HEK293T (cell line): Measurements from ENCODE around the gene DFFA.
"Not testable (repeated sequence)": the region's sequence is repeated elsewhere in the genome, so short reads cannot be mapped to it uniquely, and the experiment has no call there.

Source experiments
- CTCF ChIA-PET: fragments of 350-600 bp; formaldehyde crosslinking; extraction: SDS; loops from one replicate; lab custom pipeline; 2021; ENCODE audit warnings: antibody characterized with exemption, inconsistent platforms; lab: Yijun Ruan, JAX
- POLR2A ChIA-PET: fragments of 350-600 bp; formaldehyde crosslinking; extraction: SDS; loops from one replicate; lab custom pipeline; 2020; ENCODE audit warnings: antibody characterized with exemption, inconsistent platforms; lab: Yijun Ruan, JAX
- DNase-seq: peaks from one replicate; pipeline ENCODE4 v3.0.0; 2012; ENCODE audit warnings: mixed read lengths; ENCODE audit errors: extremely low spot score
- ARNT ChIP-seq: fragments of 450-650 bp; IDR thresholded peaks from 2 replicates; pipeline ENCODE4 v1.6.1; 2017; ENCODE audit warnings: mild to moderate bottlenecking
- BHLHE40 ChIP-seq: fragments of 450-650 bp; IDR thresholded peaks from 2 replicates; pipeline ENCODE4 v1.6.1; 2016; ENCODE audit warnings: mild to moderate bottlenecking, moderate library complexity, borderline replicate concordance
- CTBP1 ChIP-seq: fragments of 450-650 bp; IDR thresholded peaks from 2 replicates; pipeline ENCODE4 v1.6.1; 2016; ENCODE audit warnings: borderline replicate concordance
- ELF4 ChIP-seq: fragments of 450-650 bp; IDR thresholded peaks from 2 replicates; pipeline ENCODE4 v1.6.1; 2017; ENCODE audit warnings: antibody characterized with exemption
- FOXA1 ChIP-seq: fragments of 450-650 bp; IDR thresholded peaks from 2 replicates; pipeline ENCODE4 v1.6.1; 2016; ENCODE audit warnings: mild to moderate bottlenecking
- FOXK2 ChIP-seq: fragments of 450-650 bp; IDR thresholded peaks from 2 replicates; pipeline ENCODE4 v1.6.1; 2016; ENCODE audit warnings: mild to moderate bottlenecking
- FOXM1 ChIP-seq: fragments of 450-650 bp; IDR thresholded peaks from 2 replicates; pipeline ENCODE4 v1.6.1; 2017; ENCODE audit warnings: mild to moderate bottlenecking, borderline replicate concordance
- L3MBTL2 ChIP-seq: fragments of 450-650 bp; conservative IDR thresholded peaks from 2 replicates; pipeline ENCODE4 v1.6.1; 2016; ENCODE audit warnings: mild to moderate bottlenecking
- LEF1 ChIP-seq: fragments of 450-650 bp; IDR thresholded peaks from 2 replicates; pipeline ENCODE4 v1.6.1; 2017; ENCODE audit warnings: mild to moderate bottlenecking, borderline replicate concordance
- NFRKB ChIP-seq: fragments of 450-650 bp; IDR thresholded peaks from 2 replicates; pipeline ENCODE4 v1.6.1; 2016; ENCODE audit warnings: mild to moderate bottlenecking, moderate library complexity
- SP1 ChIP-seq: fragments of 450-650 bp; IDR thresholded peaks from 2 replicates; pipeline ENCODE4 v1.6.1; 2017
- SUZ12 ChIP-seq: fragments of 450-650 bp; IDR thresholded peaks from 2 replicates; pipeline ENCODE4 v1.6.1; 2016; ENCODE audit warnings: mild to moderate bottlenecking
- ZNF384 ChIP-seq: fragments of 450-650 bp; IDR thresholded peaks from 2 replicates; pipeline ENCODE4 v1.6.1; 2016
- TF ChIP-seq, protein P1 (sequence below): fragments of 450-650 bp; IDR thresholded peaks from 2 replicates; pipeline ENCODE4 v1.6.1; 2016

Gene DFFA

DNA sequence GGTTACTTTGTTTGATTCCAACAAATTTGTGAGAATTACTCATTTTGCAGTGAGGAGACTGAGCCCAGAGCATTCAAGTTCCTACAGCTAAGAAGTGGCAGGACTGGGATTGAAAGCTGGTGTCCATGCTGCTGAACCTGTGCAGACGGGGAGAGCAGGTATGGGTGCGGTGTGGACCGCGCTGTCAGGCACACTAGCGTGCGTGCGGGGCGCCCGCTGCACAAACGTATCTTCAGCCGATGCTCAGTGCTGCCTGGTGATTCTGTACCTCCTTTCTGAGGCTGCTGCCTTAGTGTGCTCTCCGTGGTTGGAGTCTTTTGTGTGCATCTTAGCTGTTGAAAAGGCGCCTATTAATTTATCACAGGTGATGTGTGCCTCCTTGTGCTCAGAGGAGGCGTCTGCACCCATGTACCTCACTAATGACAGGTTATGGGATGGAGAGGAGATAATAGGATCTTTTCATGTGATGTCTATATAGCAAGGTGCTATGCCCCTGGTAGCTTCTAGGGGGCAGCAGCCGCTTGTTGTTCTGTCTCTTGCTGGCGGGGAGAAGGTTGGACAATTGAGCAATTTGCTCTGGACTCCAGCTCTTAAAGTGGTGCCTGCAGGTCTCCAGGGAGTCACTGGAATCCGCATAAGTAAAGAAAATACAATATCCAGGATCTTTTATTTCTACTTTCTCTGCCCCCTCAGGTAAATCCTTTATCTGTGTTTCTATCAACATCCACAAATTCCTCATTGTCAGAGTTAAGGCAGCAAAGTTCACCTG lies 35.0 kb upstream of the DFFA start:
- TF ChIP-seq FOXM1 (no peak), FOXK2 (peak; percentile 65; the same call in 1 of the 2 replicates), ELF4 (no peak), LEF1 (0 out of 2 replicates have a peak, but pooled peaks have one; percentile 30)
- POLR2A ChIA-PET: interaction anchor here (1.3 kb wide), 1 partner anchor 35 kb away, joined by 3 read pairs; the partner anchor contains the start of gene DFFA
- DNase-seq: peak; percentile 76
- CTCF ChIA-PET: interaction anchor here (0.5 to 3.0 kb wide), 15 partner anchors 9 to 530 kb away, joined by 3 to 19 read pairs (median 4); partner anchors contain the start of gene CENPS

DNA sequence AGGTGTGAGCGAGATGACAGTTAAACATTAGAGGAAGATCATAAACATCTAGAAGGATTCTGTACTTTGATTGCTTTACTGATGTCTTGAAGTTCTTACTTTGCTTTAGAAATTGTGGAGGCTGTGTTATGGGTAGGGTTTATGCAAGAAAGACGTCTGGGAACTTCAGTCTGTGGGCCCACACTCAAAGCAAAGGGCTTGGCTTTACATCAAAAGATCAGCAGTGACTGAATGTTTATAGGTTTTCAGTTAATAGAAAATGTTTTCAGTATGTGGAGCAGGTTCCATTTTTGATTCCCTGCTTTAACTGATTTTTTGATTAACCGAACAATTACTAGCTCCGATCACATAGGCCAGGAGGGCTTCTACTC lies 34.3 kb upstream of the DFFA start:
- TF ChIP-seq LEF1 (no peak), L3MBTL2 (no peak)
- TF ChIP-seq, protein P1, sequence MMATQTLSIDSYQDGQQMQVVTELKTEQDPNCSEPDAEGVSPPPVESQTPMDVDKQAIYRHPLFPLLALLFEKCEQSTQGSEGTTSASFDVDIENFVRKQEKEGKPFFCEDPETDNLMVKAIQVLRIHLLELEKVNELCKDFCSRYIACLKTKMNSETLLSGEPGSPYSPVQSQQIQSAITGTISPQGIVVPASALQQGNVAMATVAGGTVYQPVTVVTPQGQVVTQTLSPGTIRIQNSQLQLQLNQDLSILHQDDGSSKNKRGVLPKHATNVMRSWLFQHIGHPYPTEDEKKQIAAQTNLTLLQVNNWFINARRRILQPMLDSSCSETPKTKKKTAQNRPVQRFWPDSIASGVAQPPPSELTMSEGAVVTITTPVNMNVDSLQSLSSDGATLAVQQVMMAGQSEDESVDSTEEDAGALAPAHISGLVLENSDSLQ: no peak
- CTCF ChIA-PET: interaction anchor here (0.5 to 3.0 kb wide), 8 partner anchors 8 to 530 kb away, joined by 3 to 19 read pairs (median 7); partner anchors contain the start of gene CENPS
- no peak for DNase-seq
- POLR2A ChIA-PET: no interaction called here

DNA sequence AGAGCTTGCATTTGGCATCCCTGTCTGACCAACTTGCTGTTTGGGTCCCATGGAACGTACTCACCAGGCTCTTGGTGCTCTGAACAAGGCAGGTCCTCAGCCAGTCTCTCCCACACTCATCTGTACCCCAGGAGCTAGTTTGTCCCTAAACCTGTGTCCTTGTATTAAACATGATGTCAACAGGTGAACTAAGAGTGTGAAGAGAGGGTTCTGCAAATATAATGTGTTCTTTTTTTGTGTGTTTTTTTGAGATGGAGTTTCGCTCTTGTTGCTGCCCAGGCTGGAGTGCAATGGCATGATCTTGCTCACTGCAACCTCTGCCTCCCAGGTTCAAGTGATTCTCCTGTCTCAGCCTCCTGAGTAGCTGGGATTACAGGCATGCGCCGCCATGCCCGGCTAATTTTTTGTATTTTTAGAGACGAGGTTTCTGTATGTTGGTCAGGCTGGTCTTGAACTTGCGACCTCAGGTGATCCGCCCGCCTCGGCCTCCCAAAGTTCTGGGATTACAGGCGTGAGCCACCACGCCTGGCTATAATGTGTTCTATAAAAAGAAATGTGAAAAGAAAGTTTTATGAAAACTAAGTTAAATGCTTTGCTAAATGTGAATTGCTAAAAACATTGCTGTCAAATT lies 33.8 kb upstream of the DFFA start:
- DNase-seq, POLR2A ChIA-PET: not testable (repeated sequence)
- CTCF ChIA-PET: interaction anchor here (0.6 to 3.0 kb wide), 5 partner anchors 11 to 76 kb away, joined by 3 to 15 read pairs (median 8); partner anchors contain the start of gene CENPS

DNA sequence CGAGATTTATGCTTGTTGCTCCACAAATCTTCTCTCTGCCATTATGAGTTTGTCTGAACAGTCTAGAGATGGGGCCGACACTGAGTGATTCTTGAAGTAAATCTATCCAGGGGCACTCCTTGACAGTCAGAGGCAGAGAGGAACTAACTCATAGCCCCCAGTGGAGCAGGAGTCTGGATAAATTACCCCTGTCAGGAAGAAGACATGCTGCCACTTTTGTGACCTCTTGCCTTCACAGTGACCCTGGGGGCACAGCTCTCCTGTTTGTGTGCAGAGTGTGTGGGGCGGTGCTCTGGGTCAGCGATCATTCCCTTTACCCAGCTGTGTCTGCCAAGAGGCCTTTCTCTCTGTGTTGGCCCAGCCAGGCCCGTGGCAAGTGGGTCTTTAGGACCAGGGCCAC lies 31.9 kb upstream of the DFFA start:
- POLR2A ChIA-PET: no interaction called here
- no peak for DNase-seq
- TF ChIP-seq, protein P1: peak; percentile 79
- TF ChIP-seq SUZ12 (no peak), SP1 (no peak), LEF1 (no peak), L3MBTL2 (no peak), ARNT (no peak)
- CTCF ChIA-PET: interaction anchor here (0.8 to 1.7 kb wide), 3 partner anchors 10 to 363 kb away, joined by 3 to 16 read pairs (median 6); no protein-coding TSS in a partner anchor

DNA sequence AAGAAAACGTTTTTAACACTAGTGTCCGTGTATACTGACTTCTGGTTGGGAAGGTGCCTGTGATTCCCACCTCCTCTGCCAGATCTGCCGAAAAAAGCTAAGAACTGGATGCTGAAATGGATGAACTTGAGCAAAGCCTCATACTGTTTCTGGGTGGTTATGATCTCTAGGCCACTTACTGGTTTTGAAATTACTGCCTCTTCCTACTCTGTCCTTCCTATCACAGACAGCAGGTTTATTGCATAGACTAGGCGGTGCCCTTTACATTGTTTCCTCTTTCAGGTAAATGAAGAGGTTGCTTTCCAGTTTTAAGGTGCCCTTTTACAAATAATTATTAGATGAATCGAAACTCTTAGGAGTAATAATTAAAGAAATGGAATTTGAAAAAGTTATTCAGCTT lies 29.9 kb upstream of the DFFA start:
- CTCF ChIA-PET: interaction anchor here (0.6 to 1.0 kb wide), 3 partner anchors 9 to 106 kb away, joined by 3 to 6 read pairs (median 3); partner anchors contain the start of gene CENPS
- DNase-seq: no peak
- no peak for TF ChIP-seq BHLHE40
- no peak for TF ChIP-seq SP1
- TF ChIP-seq ARNT: no peak
- no peak for TF ChIP-seq FOXM1
- POLR2A ChIA-PET: interaction anchor here (1.3 kb wide), 1 partner anchor 9 kb away, joined by 4 read pairs; no protein-coding TSS in a partner anchor

DNA sequence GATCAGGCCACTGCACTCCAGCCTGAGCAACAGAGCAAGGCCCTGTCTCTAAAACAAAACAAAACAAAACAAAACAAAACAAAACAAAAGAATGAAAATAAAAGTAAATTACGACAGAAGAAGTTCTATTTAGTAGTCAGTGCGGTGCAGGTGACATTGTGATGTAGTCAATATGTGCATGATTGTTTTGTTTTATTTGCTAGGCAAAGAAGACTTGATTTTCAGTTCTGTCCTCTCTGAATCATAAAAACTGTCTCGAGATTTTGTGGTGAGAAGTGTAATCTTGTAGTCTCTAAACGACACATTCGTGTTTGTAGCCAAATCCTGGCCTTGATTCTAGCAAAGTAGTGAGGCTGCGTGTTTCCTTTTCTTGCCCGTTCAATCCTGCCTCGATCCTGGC lies 25.9 kb upstream of the DFFA start:
- TF ChIP-seq ELF4 (no peak), LEF1 (no peak), FOXM1 (no peak), ZNF384 (no peak), NFRKB (no peak), FOXA1 (no peak), ARNT (no peak), FOXK2 (no peak)
- TF ChIP-seq, protein P1: no peak
- ChIA-PET POLR2A (no interaction called here), CTCF (interaction anchor here (1.0 to 2.2 kb wide), 3 partner anchors 10 to 68 kb away, joined by 4 to 19 read pairs (median 5); partner anchors contain the start of gene CENPS)
- no peak for DNase-seq

DNA sequence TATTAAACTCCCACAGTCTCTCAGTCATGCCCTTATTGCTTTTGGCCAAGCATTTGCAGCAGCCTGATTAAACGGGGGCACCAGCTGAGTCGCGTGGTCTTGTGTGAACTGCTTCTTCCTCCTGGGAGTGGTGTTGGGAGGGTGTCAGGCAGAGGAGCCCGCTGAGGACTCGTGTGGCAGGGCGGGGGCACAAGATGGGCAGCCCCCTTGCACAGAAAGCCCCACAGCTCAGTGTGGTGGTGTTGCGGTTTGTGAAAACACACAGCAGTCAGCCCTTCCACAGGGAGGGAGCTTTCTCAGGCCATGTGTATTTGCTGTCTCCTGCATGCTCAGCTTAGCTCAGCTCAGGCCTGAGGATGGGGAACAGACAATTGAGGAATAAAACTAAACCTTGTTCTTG lies 24.8 kb upstream of the DFFA start:
- ChIA-PET POLR2A (interaction anchor here (3.8 kb wide), 1 partner anchor 67 kb away, joined by 26 read pairs; the partner anchor contains the start of gene CENPS), CTCF (interaction anchor here (1.2 to 4.6 kb wide), 2 partner anchors 9 to 67 kb away, joined by 4 to 15 read pairs; partner anchors contain the start of gene CENPS)
- TF ChIP-seq LEF1 (no peak), NFRKB (no peak), SP1 (no peak), CTBP1 (no peak), SUZ12 (no peak), ZNF384 (no peak)
- TF ChIP-seq, protein P1: no peak
- DNase-seq: no peak
